ENCODE results near the gene UGT2B10. TPM values are rescaled to one million over a fixed set of nuclear protein-coding genes. Genes with fewer than 3 reads are reported as not detected.

Gene UGT2B10
- total and polyA plus RNA-seq, 2 donors (not counting 3 experiments of a cell fraction or from before 2014, with no cell fraction given), result not detected

DNA sequence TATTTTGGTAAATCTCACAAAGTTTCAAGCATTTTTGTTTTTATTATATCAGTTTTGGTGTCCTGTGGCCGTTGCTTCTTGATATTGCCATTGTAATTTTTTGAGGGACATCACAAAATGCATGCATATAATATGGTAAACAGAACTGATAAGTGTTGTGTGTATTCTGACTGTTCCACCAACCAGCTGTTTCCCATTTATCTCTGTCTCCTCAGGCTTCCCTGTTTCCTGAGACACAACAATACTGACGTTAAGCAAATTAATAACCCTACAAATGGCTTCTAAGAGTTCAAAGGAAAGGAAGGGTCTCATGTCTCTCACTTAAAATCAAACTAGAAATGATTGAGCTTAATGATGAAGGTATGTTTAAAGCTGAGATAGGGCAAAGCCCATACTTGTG lies 40.0 kb downstream of the UGT2B10 start:
- Histone ChIP-seq H3K4me2 (ENCODE audit: insufficient read depth, low read length) (no peak overlapping the region), H4K20me1 (replicated peaks; ENCODE audit: control insufficient read depth, extremely low read depth, insufficient read depth, low read length) (no peaks in the 10 kb centered on the region), H3K9me3 (replicated peaks; ENCODE audit: control insufficient read depth, insufficient read depth, low read length) (no peaks in the 10 kb centered on the region), H3K36me3 (ENCODE audit: control insufficient read depth in 2 of 2, extremely low read depth in 1 of 2, insufficient read depth in 2 of 2, low read length in 2 of 2) (no peaks in the 10 kb centered on the region), H3K9ac (replicated peaks; ENCODE audit: extremely low read depth, insufficient read depth, low read length) (no peak overlapping the region), H3K4me1 (ENCODE audit: control insufficient read depth, extremely low read depth, insufficient read depth, low read length) (no peaks in the 10 kb centered on the region), H3K27ac (ENCODE audit: insufficient read depth, low read depth, low read length) (no peak overlapping the region), H3K4me3 (replicated peaks in 1 of 3; ENCODE audit: insufficient read depth in 1 of 3, low read depth in 1 of 3, low read length in 3 of 3) (no peak overlapping the region), H2AFZ (ENCODE audit: low read depth, low read length) (no peak overlapping the region), H3K9me1 (replicated peaks; ENCODE audit: control insufficient read depth, extremely low read depth, insufficient read depth, low read length) (no peaks in the 10 kb centered on the region), H3K79me2 (ENCODE audit: control insufficient read depth, insufficient read depth, low read length) (no peaks in the 10 kb centered on the region), H3K27me3 (ENCODE audit: control insufficient read depth in 2 of 2, insufficient read depth in 2 of 2, low read length in 2 of 2) (no peaks in the 10 kb centered on the region)
- ChIA-PET CTCF (no interaction called here), POLR2A (no interaction called here)
- intact Hi-C loops (cut with micrococcal nuclease) (no loop called here), dilution Hi-C loops (cut with MboI; ENCODE audit: extremely low pct_ligation_motif_present, low sequenced_read_pairs) (no loop called here)
- DNase-seq (ENCODE audit: low read depth, low spot score) (no peak), FAIRE-seq (no peak)
- TF ChIP-seq FOS (IDR thresholded peaks at IDR 0.05; ENCODE audit: borderline replicate concordance, insufficient read depth, low read length), result no peak
- TF ChIP-seq MYC (IDR thresholded peaks at IDR 0.05; ENCODE audit: low read depth, low read length), result no peak
- TF ChIP-seq GATA2 (IDR thresholded peaks at IDR 0.05; ENCODE audit: insufficient read depth, insufficient read length, low read depth, low read length), result no peak
- no peak for TF ChIP-seq POLR2AphosphoS5 (IDR thresholded peaks at IDR 0.05; ENCODE audit: insufficient read depth, low read depth, low read length)
- no TSS peak for BruUV-seq (replicated peaks)

DNA sequence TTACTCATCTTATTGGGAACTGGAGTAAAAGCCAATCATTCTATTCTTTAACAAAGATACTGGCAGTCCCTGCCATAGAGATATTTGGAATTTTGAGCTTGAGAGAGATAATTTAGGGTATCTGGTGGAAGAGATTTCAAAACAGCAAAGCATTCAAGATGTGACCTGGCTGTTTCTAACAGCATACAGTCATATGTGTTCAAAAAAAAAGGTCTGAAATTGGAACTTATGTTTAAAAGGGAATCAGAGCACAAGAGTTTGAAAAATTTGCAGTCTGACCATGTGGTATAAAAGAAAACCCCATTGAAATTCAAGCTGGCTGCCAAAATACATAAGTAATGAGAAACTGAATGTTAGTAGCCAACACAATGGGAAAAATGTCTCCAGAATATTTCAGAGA lies 42.2 kb downstream of the UGT2B10 start:
- no peak for FAIRE-seq
- Histone ChIP-seq H3K27me3 (ENCODE audit: control insufficient read depth in 2 of 2, insufficient read depth in 2 of 2, low read length in 2 of 2) (no peaks in the 10 kb centered on the region), H3K36me3 (ENCODE audit: control insufficient read depth in 2 of 2, extremely low read depth in 1 of 2, insufficient read depth in 2 of 2, low read length in 2 of 2) (no peaks in the 10 kb centered on the region), H3K9me3 (replicated peaks; ENCODE audit: control insufficient read depth, insufficient read depth, low read length) (no peaks in the 10 kb centered on the region), H3K9ac (replicated peaks; ENCODE audit: extremely low read depth, insufficient read depth, low read length) (no peak overlapping the region), H3K27ac (ENCODE audit: insufficient read depth, low read depth, low read length) (no peak overlapping the region), H3K9me1 (replicated peaks; ENCODE audit: control insufficient read depth, extremely low read depth, insufficient read depth, low read length) (no peaks in the 10 kb centered on the region), H3K4me2 (ENCODE audit: insufficient read depth, low read length) (no peak overlapping the region), H3K4me3 (replicated peaks in 1 of 3; ENCODE audit: insufficient read depth in 1 of 3, low read depth in 1 of 3, low read length in 3 of 3) (no peak overlapping the region), H3K79me2 (ENCODE audit: control insufficient read depth, insufficient read depth, low read length) (no peaks in the 10 kb centered on the region), H4K20me1 (replicated peaks; ENCODE audit: control insufficient read depth, extremely low read depth, insufficient read depth, low read length) (no peaks in the 10 kb centered on the region), H2AFZ (ENCODE audit: low read depth, low read length) (no peak overlapping the region), H3K4me1 (ENCODE audit: control insufficient read depth, extremely low read depth, insufficient read depth, low read length) (no peaks in the 10 kb centered on the region)
- TF ChIP-seq, protein P1, sequence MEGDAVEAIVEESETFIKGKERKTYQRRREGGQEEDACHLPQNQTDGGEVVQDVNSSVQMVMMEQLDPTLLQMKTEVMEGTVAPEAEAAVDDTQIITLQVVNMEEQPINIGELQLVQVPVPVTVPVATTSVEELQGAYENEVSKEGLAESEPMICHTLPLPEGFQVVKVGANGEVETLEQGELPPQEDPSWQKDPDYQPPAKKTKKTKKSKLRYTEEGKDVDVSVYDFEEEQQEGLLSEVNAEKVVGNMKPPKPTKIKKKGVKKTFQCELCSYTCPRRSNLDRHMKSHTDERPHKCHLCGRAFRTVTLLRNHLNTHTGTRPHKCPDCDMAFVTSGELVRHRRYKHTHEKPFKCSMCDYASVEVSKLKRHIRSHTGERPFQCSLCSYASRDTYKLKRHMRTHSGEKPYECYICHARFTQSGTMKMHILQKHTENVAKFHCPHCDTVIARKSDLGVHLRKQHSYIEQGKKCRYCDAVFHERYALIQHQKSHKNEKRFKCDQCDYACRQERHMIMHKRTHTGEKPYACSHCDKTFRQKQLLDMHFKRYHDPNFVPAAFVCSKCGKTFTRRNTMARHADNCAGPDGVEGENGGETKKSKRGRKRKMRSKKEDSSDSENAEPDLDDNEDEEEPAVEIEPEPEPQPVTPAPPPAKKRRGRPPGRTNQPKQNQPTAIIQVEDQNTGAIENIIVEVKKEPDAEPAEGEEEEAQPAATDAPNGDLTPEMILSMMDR (IDR thresholded peaks at IDR 0.05; ENCODE audit: extremely low read depth in 1 of 2, insufficient read depth in 1 of 2, low read depth in 1 of 2, low read length in 2 of 2), result no peak
- no peak for TF ChIP-seq POLR2AphosphoS5 (IDR thresholded peaks at IDR 0.05; ENCODE audit: insufficient read depth, low read depth, low read length)
- no peak for TF ChIP-seq JUN (IDR thresholded peaks at IDR 0.05; ENCODE audit: borderline replicate concordance, insufficient read depth, insufficient read length, low read depth)
- TF ChIP-seq FOS (IDR thresholded peaks at IDR 0.05; ENCODE audit: borderline replicate concordance, insufficient read depth, low read length), result no peak
- TF ChIP-seq EZH2 (IDR thresholded peaks at IDR 0.05; ENCODE audit: borderline replicate concordance, low read depth, low read length, severe bottlenecking), result no peak
- no peak for TF ChIP-seq GATA2 (IDR thresholded peaks at IDR 0.05; ENCODE audit: insufficient read depth, insufficient read length, low read depth, low read length)
- TF ChIP-seq MYC (IDR thresholded peaks at IDR 0.05; ENCODE audit: low read depth, low read length), result no peak
- no peak for TF ChIP-seq POLR2A (IDR thresholded peaks at IDR 0.05; ENCODE audit: low read depth, low read length)
- TF ChIP-seq, protein P2, sequence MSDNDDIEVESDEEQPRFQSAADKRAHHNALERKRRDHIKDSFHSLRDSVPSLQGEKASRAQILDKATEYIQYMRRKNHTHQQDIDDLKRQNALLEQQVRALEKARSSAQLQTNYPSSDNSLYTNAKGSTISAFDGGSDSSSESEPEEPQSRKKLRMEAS (IDR thresholded peaks at IDR 0.05; ENCODE audit: insufficient read depth, insufficient read length), result no peak
- no TSS peak for BruUV-seq (replicated peaks)
- no peak for DNase-seq (ENCODE audit: low read depth, low spot score)
- CTCF ChIA-PET, result no interaction called here
- POLR2A ChIA-PET, result no interaction called here
- dilution Hi-C loops (cut with MboI; ENCODE audit: extremely low pct_ligation_motif_present, low sequenced_read_pairs), result no loop called here
- intact Hi-C loops (cut with micrococcal nuclease), result no loop called here
